DOHH2 (cell line): ENCODE measurements around the gene PHC2.

ENCODE experiments used
- H3F3A ChIP-seq: fragments of 200-600 bp; sonication (generic), shearing (Covaris generic); 2 replicates; pipeline ENCODE4 v1.6.0; 2016; ENCODE audit warnings: antibody characterized with exemption, mild to moderate bottlenecking; ENCODE audit not compliant: control insufficient read depth, insufficient read depth
- H3K27ac ChIP-seq: fragments of 200-600 bp; sonication (generic); 2 replicates; pipeline ENCODE4 v1.5.1; 2014; ENCODE audit warnings: low read depth, mild to moderate bottlenecking, low read length, moderate library complexity
- H3K27me3 ChIP-seq: fragments of 200-600 bp; sonication (generic); 2 replicates; pipeline ENCODE4 v1.6.1; 2014; ENCODE audit warnings: mild to moderate bottlenecking, low read length, mixed read lengths; ENCODE audit not compliant: control insufficient read depth
- H3K36me3 ChIP-seq: fragments of 200-600 bp; sonication (generic); 2 replicates; pipeline ENCODE4 v1.6.1; 2014; ENCODE audit warnings: mild to moderate bottlenecking, low read length, moderate library complexity, mixed read lengths; ENCODE audit not compliant: control insufficient read depth
- H3K4me1 ChIP-seq: fragments of 200-600 bp; sonication (generic); 2 replicates; pipeline ENCODE4 v1.6.1; 2014; ENCODE audit warnings: mild to moderate bottlenecking, low read length, mixed read lengths; ENCODE audit not compliant: control insufficient read depth
- H3K4me2 ChIP-seq: fragments of 200-600 bp; sonication (generic); 2 replicates; pipeline ENCODE4 v1.6.0; 2014; ENCODE audit warnings: mild to moderate bottlenecking, low read length, moderate library complexity
- H3K4me3 ChIP-seq: fragments of 200-600 bp; sonication (generic); 2 replicates; pipeline ENCODE4 v1.5.1; 2014; ENCODE audit warnings: mild to moderate bottlenecking, low read length, mixed read lengths
- H3K79me2 ChIP-seq: fragments of 200-600 bp; sonication (generic); 2 replicates; pipeline ENCODE4 v1.6.1; 2014; ENCODE audit warnings: mild to moderate bottlenecking, low read length, mixed read lengths; ENCODE audit not compliant: control insufficient read depth
- H3K9me2 ChIP-seq: fragments of 200-600 bp; sonication (generic); replicated peaks from 2 replicates; pipeline ENCODE4 v1.6.1; 2014; ENCODE audit warnings: mild to moderate bottlenecking, low read length, mixed read lengths; ENCODE audit not compliant: control insufficient read depth
- H3K9me3 ChIP-seq: fragments of 200-600 bp; sonication (generic); 2 replicates; pipeline ENCODE4 v1.6.1; 2014; ENCODE audit warnings: antibody characterized with exemption, low read length, mixed read lengths; ENCODE audit not compliant: control insufficient read depth, insufficient read depth
- H4K20me1 ChIP-seq: fragments of 200-600 bp; sonication (generic); 2 replicates; pipeline ENCODE4 v1.6.0; 2014; ENCODE audit warnings: low read depth, mild to moderate bottlenecking, antibody characterized with exemption, low read length, moderate library complexity; ENCODE audit not compliant: control insufficient read depth, insufficient read depth
- CTCF ChIP-seq: fragments of 200-600 bp; sonication (generic); IDR thresholded peaks from one replicate; pipeline ENCODE4 v1.5.1; 2014; ENCODE audit warnings: antibody characterized with exemption, mild to moderate bottlenecking, low read depth, low read length; ENCODE audit not compliant: poor library complexity, severe bottlenecking
- EZH2phosphoT487 ChIP-seq: fragments of 200-600 bp; sonication (generic); IDR thresholded peaks from 2 replicates; pipeline ENCODE4 v1.6.1; 2017; ENCODE audit warnings: borderline replicate concordance, mild to moderate bottlenecking, antibody characterized with exemption, low read length, moderate library complexity, mixed read lengths

Gene PHC2

GRCh38 chr1:33348194-33348593 lies 82.7 kb downstream of the PHC2 start:
- no peak for TF ChIP-seq CTCF
- TF ChIP-seq EZH2phosphoT487 = no peak
- Histone ChIP-seq H3K9me3 (no peaks in the 10 kb centered on the region), H3K36me3 (peaks cover 41% of the 10 kb centered on the region), H3K27ac (no peak overlapping the region), H3K79me2 (peaks cover 61% of the 10 kb centered on the region), H3F3A (peaks cover 2% of the 10 kb centered on the region; the same call in 1 of the 2 replicates), H3K4me1 (peaks cover 66% of the 10 kb centered on the region), H3K9me2 (no peaks in the 10 kb centered on the region), H4K20me1 (peaks cover 5% of the 10 kb centered on the region), H3K4me3 (peak overlapping the region; percentile 89), H3K27me3 (no peaks in the 10 kb centered on the region), H3K4me2 (peak overlapping the region; percentile 87)

- H3K9me2 ChIP-seq = no peaks in the 10 kb centered on the region
- no peak overlapping the region for H3K27ac ChIP-seq
- H3K4me3 ChIP-seq = peak overlapping the region; percentile 89
- H3K4me1 ChIP-seq = peaks cover 71% of the 10 kb centered on the region
- no peaks in the 10 kb centered on the region for H3K9me3 ChIP-seq
- peaks cover 2% of the 10 kb centered on the region; the same call in 1 of the 2 replicates for H3F3A ChIP-seq
- H4K20me1 ChIP-seq = peaks cover 8% of the 10 kb centered on the region
- no peaks in the 10 kb centered on the region for H3K27me3 ChIP-seq
- H3K79me2 ChIP-seq = peaks cover 66% of the 10 kb centered on the region
- peaks cover 45% of the 10 kb centered on the region for H3K36me3 ChIP-seq
- peak overlapping the region; percentile 87 for H3K4me2 ChIP-seq
- TF ChIP-seq CTCF (no peak), EZH2phosphoT487 (no peak)
Observed at GRCh38 chr1:33347650-33347992, 83.3 kb downstream of the PHC2 start.

- peak overlapping the region; percentile 89 for H3K4me3 ChIP-seq
Observed at GRCh38 chr1:33346927-33347649, 83.8 kb downstream of the PHC2 start.

More at GRCh38 chr1:33346927-33347649, 83.8 kb downstream of the PHC2 start:
- peaks cover 2% of the 10 kb centered on the region; the same call in 1 of the 2 replicates for H3F3A ChIP-seq
- peaks cover 77% of the 10 kb centered on the region for H3K4me1 ChIP-seq
- peaks cover 11% of the 10 kb centered on the region for H4K20me1 ChIP-seq
- no peak overlapping the region for H3K27ac ChIP-seq
- peaks cover 50% of the 10 kb centered on the region for H3K36me3 ChIP-seq
- no peaks in the 10 kb centered on the region for H3K9me2 ChIP-seq
- H3K79me2 ChIP-seq = peaks cover 72% of the 10 kb centered on the region
- H3K27me3 ChIP-seq = no peaks in the 10 kb centered on the region
- no peaks in the 10 kb centered on the region for H3K9me3 ChIP-seq
- TF ChIP-seq CTCF (no peak), EZH2phosphoT487 (no peak)
- H3K4me2 ChIP-seq = peak overlapping the region; percentile 87
